Measurements from ENCODE around the gene FABP3. TPM values are rescaled to one million over a fixed set of nuclear protein-coding genes. Genes with fewer than 3 reads are reported as not detected.

Gene FABP3
- total and polyA plus RNA-seq, 2 donors (not counting 3 experiments of a cell fraction or from before 2014, with no cell fraction given): 0.84 to 2.6 TPM

GRCh38 chr1:31383967-31384366 lies 11.1 kb upstream of the FABP3 start:
- no peak overlapping the region for H3K4me3 ChIP-seq (replicated peaks in 1 of 3; ENCODE audit: insufficient read depth in 1 of 3, low read depth in 1 of 3, low read length in 3 of 3)
- no peak overlapping the region for H2AFZ ChIP-seq (ENCODE audit: low read depth, low read length)
- FAIRE-seq (no peak), DNase-seq (ENCODE audit: low read depth, low spot score) (no peak)
- intact Hi-C loops (cut with micrococcal nuclease): no loop called here
- no peaks in the 10 kb centered on the region for H3K27me3 ChIP-seq (ENCODE audit: control insufficient read depth in 2 of 2, insufficient read depth in 2 of 2, low read length in 2 of 2)
- no peaks in the 10 kb centered on the region for H3K4me1 ChIP-seq (ENCODE audit: control insufficient read depth, extremely low read depth, insufficient read depth, low read length)
- H3K36me3 ChIP-seq (ENCODE audit: control insufficient read depth in 2 of 2, extremely low read depth in 1 of 2, insufficient read depth in 2 of 2, low read length in 2 of 2): no peaks in the 10 kb centered on the region
- H3K9me1 ChIP-seq (replicated peaks; ENCODE audit: control insufficient read depth, extremely low read depth, insufficient read depth, low read length): no peaks in the 10 kb centered on the region
- no TSS peak for BruUV-seq (replicated peaks)
- CTCF ChIA-PET: interaction anchor here (1.7 kb wide), 1 partner anchor 10 kb away, joined by 8 read pairs; no protein-coding TSS in a partner anchor
- no peaks in the 10 kb centered on the region for H3K79me2 ChIP-seq (ENCODE audit: control insufficient read depth, insufficient read depth, low read length)
- POLR2A ChIA-PET: no interaction called here
- H3K9me3 ChIP-seq (replicated peaks; ENCODE audit: control insufficient read depth, insufficient read depth, low read length): no peaks in the 10 kb centered on the region
- TF ChIP-seq CTCF (IDR thresholded peaks at IDR 0.05; ENCODE audit: extremely low read depth in 1 of 2, insufficient read depth in 1 of 2, low read depth in 1 of 2, low read length in 2 of 2): no peak
- TF ChIP-seq MAX (IDR thresholded peaks at IDR 0.05; ENCODE audit: insufficient read depth, insufficient read length): no peak
- no peak for TF ChIP-seq POLR2A (IDR thresholded peaks at IDR 0.05; ENCODE audit: low read depth, low read length)
- TF ChIP-seq JUN (IDR thresholded peaks at IDR 0.05; ENCODE audit: borderline replicate concordance, insufficient read depth, insufficient read length, low read depth): no peak
- TF ChIP-seq POLR2AphosphoS5 (IDR thresholded peaks at IDR 0.05; ENCODE audit: insufficient read depth, low read depth, low read length): no peak
- TF ChIP-seq MYC (IDR thresholded peaks at IDR 0.05; ENCODE audit: low read depth, low read length): no peak
- no peak for TF ChIP-seq EZH2 (IDR thresholded peaks at IDR 0.05; ENCODE audit: borderline replicate concordance, low read depth, low read length, severe bottlenecking)
- TF ChIP-seq FOS (IDR thresholded peaks at IDR 0.05; ENCODE audit: borderline replicate concordance, insufficient read depth, low read length): no peak
- no peak overlapping the region for H3K9ac ChIP-seq (replicated peaks; ENCODE audit: extremely low read depth, insufficient read depth, low read length)
- no peak overlapping the region for H3K4me2 ChIP-seq (ENCODE audit: insufficient read depth, low read length)
- dilution Hi-C loops (cut with MboI; ENCODE audit: extremely low pct_ligation_motif_present, low sequenced_read_pairs): no loop called here
- H3K27ac ChIP-seq (ENCODE audit: insufficient read depth, low read depth, low read length): no peak overlapping the region
- no peaks in the 10 kb centered on the region for H4K20me1 ChIP-seq (replicated peaks; ENCODE audit: control insufficient read depth, extremely low read depth, insufficient read depth, low read length)
